IMR-90 (cell line): ENCODE data around the gene JAK1.

Source experiments
- MXI1 ChIP-seq: IDR thresholded peaks from 2 replicates; pipeline ENCODE4 v1.6.1; 2012; ENCODE audit warnings: low read depth, mild to moderate bottlenecking, low read length, moderate library complexity, borderline replicate concordance
- POLR2A ChIP-seq: IDR thresholded peaks from 2 replicates; pipeline ENCODE4 v1.6.1; 2012; ENCODE audit warnings: mild to moderate bottlenecking, low read depth, low read length
- SMC3 ChIP-seq: fragments of 150-350 bp; IDR thresholded peaks from 2 replicates; pipeline ENCODE4 v1.6.1; 2016; ENCODE audit warnings: low read depth, mild to moderate bottlenecking, antibody characterized with exemption, low read length, moderate library complexity
- TF ChIP-seq, protein P1 (sequence below): conservative IDR thresholded peaks from 2 replicates; pipeline ENCODE4 v1.5.1; 2012; ENCODE audit warnings: mild to moderate bottlenecking, low read depth, low read length, improper control_type of control experiment
- TF ChIP-seq, protein P2 (sequence below): fragments of 150-350 bp; IDR thresholded peaks from 2 replicates; pipeline ENCODE4 v1.6.1; 2017; ENCODE audit warnings: mild to moderate bottlenecking, antibody characterized with exemption, low read length, low read depth

DNA sequence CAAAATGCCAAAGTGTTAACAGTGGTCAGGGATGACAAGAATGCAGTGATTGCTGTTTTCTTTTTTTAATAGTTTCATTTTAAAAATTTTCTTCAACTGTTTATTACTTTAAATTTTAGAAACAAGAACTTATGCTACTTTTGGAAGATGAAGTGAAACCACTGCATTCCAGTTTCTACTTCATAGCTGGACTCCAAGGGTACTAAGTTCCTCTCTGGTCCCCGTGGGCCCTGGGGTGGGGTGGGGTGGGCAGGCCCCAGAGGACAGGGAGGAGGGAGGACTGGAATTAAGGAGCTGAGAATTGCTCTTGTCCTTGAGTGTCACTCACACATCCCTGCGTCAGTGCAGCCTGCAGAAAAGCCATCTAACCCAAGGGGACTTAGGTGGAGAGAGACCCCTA lies 124.1 kb downstream of the JAK1 start:
- TF ChIP-seq SMC3 (no peak), POLR2A (no peak), MXI1 (no peak)
- TF ChIP-seq, protein P1, sequence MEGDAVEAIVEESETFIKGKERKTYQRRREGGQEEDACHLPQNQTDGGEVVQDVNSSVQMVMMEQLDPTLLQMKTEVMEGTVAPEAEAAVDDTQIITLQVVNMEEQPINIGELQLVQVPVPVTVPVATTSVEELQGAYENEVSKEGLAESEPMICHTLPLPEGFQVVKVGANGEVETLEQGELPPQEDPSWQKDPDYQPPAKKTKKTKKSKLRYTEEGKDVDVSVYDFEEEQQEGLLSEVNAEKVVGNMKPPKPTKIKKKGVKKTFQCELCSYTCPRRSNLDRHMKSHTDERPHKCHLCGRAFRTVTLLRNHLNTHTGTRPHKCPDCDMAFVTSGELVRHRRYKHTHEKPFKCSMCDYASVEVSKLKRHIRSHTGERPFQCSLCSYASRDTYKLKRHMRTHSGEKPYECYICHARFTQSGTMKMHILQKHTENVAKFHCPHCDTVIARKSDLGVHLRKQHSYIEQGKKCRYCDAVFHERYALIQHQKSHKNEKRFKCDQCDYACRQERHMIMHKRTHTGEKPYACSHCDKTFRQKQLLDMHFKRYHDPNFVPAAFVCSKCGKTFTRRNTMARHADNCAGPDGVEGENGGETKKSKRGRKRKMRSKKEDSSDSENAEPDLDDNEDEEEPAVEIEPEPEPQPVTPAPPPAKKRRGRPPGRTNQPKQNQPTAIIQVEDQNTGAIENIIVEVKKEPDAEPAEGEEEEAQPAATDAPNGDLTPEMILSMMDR: no peak
- TF ChIP-seq, protein P2, sequence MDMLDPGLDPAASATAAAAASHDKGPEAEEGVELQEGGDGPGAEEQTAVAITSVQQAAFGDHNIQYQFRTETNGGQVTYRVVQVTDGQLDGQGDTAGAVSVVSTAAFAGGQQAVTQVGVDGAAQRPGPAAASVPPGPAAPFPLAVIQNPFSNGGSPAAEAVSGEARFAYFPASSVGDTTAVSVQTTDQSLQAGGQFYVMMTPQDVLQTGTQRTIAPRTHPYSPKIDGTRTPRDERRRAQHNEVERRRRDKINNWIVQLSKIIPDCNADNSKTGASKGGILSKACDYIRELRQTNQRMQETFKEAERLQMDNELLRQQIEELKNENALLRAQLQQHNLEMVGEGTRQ: no peak
